GM12878 (cell line): ENCODE measurements around the gene TNFRSF6B. TPM values are rescaled to one million over a fixed set of nuclear protein-coding genes. Genes with fewer than 3 reads are reported as not detected.
A peak's percentile ranks its signal among the peaks of the same experiment; 100 is the strongest.

Experiments used
- BCL3 ChIP-seq: IDR thresholded peaks from 2 replicates; pipeline ENCODE4 v1.6.1; 2011; ENCODE audit warnings: borderline replicate concordance, low read depth, mild to moderate bottlenecking, moderate library complexity, low read length; ENCODE audit not compliant: insufficient read depth, poor library complexity, severe bottlenecking
- CEBPZ ChIP-seq: fragments of 150-350 bp; IDR thresholded peaks from 2 replicates; pipeline ENCODE4 v1.6.1; 2016; ENCODE audit warnings: low read depth, low read length
- CHD1 ChIP-seq: IDR thresholded peaks from 2 replicates; pipeline ENCODE4 v1.6.1; 2012; ENCODE audit warnings: low read depth, low read length, improper control_type of control experiment
- E2F8 ChIP-seq: fragments of 450-650 bp; IDR thresholded peaks from 2 replicates; pipeline ENCODE4 v1.6.1; 2018; ENCODE audit warnings: mild to moderate bottlenecking, low read depth, moderate library complexity; ENCODE audit not compliant: partially characterized antibody
- FOS ChIP-seq: IDR thresholded peaks from 3 replicates; pipeline ENCODE4 v1.6.1; 2011; ENCODE audit warnings: borderline replicate concordance; ENCODE audit not compliant: insufficient read length; ENCODE audit errors: extremely low read depth
- MTA3 ChIP-seq: IDR thresholded peaks from 2 replicates; pipeline ENCODE4 v1.6.1; 2012; ENCODE audit warnings: low read length, inconsistent platforms, borderline replicate concordance
- NFYB ChIP-seq: IDR thresholded peaks from 2 replicates; pipeline ENCODE4 v1.6.1; 2011; ENCODE audit warnings: low read depth, mild to moderate bottlenecking, low read length, improper control_type of control experiment, moderate library complexity; ENCODE audit not compliant: insufficient read depth
- PKNOX1 ChIP-seq: fragments of 450-650 bp; IDR thresholded peaks from 2 replicates; pipeline ENCODE4 v1.6.1; 2016; ENCODE audit warnings: mild to moderate bottlenecking
- POLR2A ChIP-seq: IDR thresholded peaks from 2 replicates; pipeline ENCODE4 v1.6.1; 2011; ENCODE audit warnings: low read depth, mild to moderate bottlenecking, low read length
- SMC3 ChIP-seq: IDR thresholded peaks from 2 replicates; pipeline ENCODE4 v1.6.1; 2011; ENCODE audit warnings: low read length, improper control_type of control experiment, borderline replicate concordance
- ZZZ3 ChIP-seq: IDR thresholded peaks from 2 replicates; pipeline ENCODE4 v1.6.1; 2011; ENCODE audit warnings: low read depth; ENCODE audit not compliant: control insufficient read depth, insufficient read length
- polyA plus RNA-seq, 11 experiments: library from polyadenylated mRNA; depleted of rRNA in 4 of 11; unstranded in 6 of 11; stranded (reverse) in 5 of 11; fragments of >200 nt; fragmentation: Nextera tagmentation in 4 of 11; fragmentation: Illumina TruSeq in 1 of 11; extraction: Ambion mirVana in 4 of 11; extraction: Trizol in 1 of 11; gene quantifications; 1 replicate in 1 of 11; 2 replicates in 10 of 11; pipeline versions ENCODE4 v1.2.1 to v1.2.3, GENCODE V29; 2011 to 2016; ENCODE audit warnings: inconsistent platforms in 2 of 11, missing spikeins in 2 of 11, low read depth in 1 of 11
- total RNA-seq, 4 experiments: library from RNA; depleted of rRNA in 3 of 4; stranded (reverse); fragments of >200 nt in 3 of 4; fragmentation: Illumina TruSeq in 1 of 4; extraction: Trizol in 1 of 4; gene quantifications; 2 replicates each; pipeline versions ENCODE4 v1.2.1 to v1.2.3, GENCODE V29; 2013 to 2021

The TNFRSF6B gene
- total and polyA plus RNA-seq, 10 of the 15 experiments (the other 5 are each of a cell fraction or from before 2014, with no cell fraction given): 0.67 to 2.2 (median 1.8) TPM; not detected in 7

- TF ChIP-seq CEBPZ: no peak
- TF ChIP-seq FOS: no peak
- TF ChIP-seq NFYB: no peak
- TF ChIP-seq PKNOX1: no peak
- TF ChIP-seq MTA3: peak; percentile 18; the same call in 1 of the 2 replicates
- peak; percentile 64 for TF ChIP-seq POLR2A
- TF ChIP-seq ZZZ3: no peak
- no peak for TF ChIP-seq BCL3
- no peak for TF ChIP-seq E2F8
- no peak for TF ChIP-seq CHD1
- TF ChIP-seq SMC3: no peak
These were observed 2.5 kb upstream of the TNFRSF6B start (continued) for GRCh38 chr20:63693733-63694583.
